Hepatocyte (in vitro differentiated cells): ENCODE results near the gene KDF1. TPM values are rescaled to one million over a fixed set of nuclear protein-coding genes. Genes with fewer than 3 reads are reported as not detected.
"Not testable (repeated sequence)": the region's sequence is repeated elsewhere in the genome, so short reads cannot be mapped to it uniquely, and the experiment has no call there.

Experiments
- DNase-seq: peaks from one replicate; pipeline ENCODE4 v3.0.0-alpha.2; 2016; ENCODE audit warnings: low spot score
- H2AFZ ChIP-seq: fragments of 200-600 bp; sonication (generic); 2 replicates; pipeline ENCODE4 v1.6.0; 2016; ENCODE audit warnings: antibody characterized with exemption, mild to moderate bottlenecking
- H3K27ac ChIP-seq: fragments of 200-600 bp; sonication (generic); 2 replicates; pipeline ENCODE4 v1.5.1; 2016; ENCODE audit warnings: mild to moderate bottlenecking
- H3K27me3 ChIP-seq: fragments of 200-600 bp; sonication (generic); 2 replicates; pipeline ENCODE4 v1.6.1; 2016
- H3K36me3 ChIP-seq: fragments of 200-600 bp; sonication (generic); replicated peaks from 2 replicates; pipeline ENCODE4 v1.5.1; 2016; ENCODE audit warnings: low read depth; ENCODE audit not compliant: insufficient read depth
- H3K4me1 ChIP-seq: fragments of 200-600 bp; sonication (generic); 2 replicates; pipeline ENCODE4 v1.5.1; 2016; ENCODE audit warnings: mild to moderate bottlenecking, moderate library complexity; ENCODE audit not compliant: insufficient read depth
- H3K4me2 ChIP-seq: fragments of 200-600 bp; sonication (generic); 2 replicates; pipeline ENCODE4 v1.6.0; 2016
- H3K4me3 ChIP-seq: fragments of 200-600 bp; sonication (generic); 2 replicates; pipeline ENCODE4 v1.5.1; 2016; ENCODE audit warnings: mild to moderate bottlenecking
- H3K79me2 ChIP-seq: fragments of 200-600 bp; sonication (generic); 2 replicates; pipeline ENCODE4 v1.6.0; 2017; ENCODE audit warnings: mild to moderate bottlenecking
- H3K9me2 ChIP-seq: fragments of 200-600 bp; sonication (generic); replicated peaks from 2 replicates; pipeline ENCODE4 v1.6.0; 2017; ENCODE audit warnings: mild to moderate bottlenecking; ENCODE audit not compliant: insufficient read depth
- H3K9me3 ChIP-seq: fragments of 200-600 bp; sonication (generic); 2 replicates; pipeline ENCODE4 v1.5.1; 2016; ENCODE audit warnings: low read depth, mild to moderate bottlenecking
- H4K20me1 ChIP-seq: fragments of 200-600 bp; sonication (generic); 2 replicates; pipeline ENCODE4 v1.6.0; 2016; ENCODE audit warnings: mild to moderate bottlenecking; ENCODE audit not compliant: insufficient read depth, poor library complexity, severe bottlenecking
- CTCF ChIP-seq: fragments of 200-600 bp; sonication (generic); IDR thresholded peaks from 2 replicates; pipeline ENCODE4 v1.5.1; 2016; ENCODE audit warnings: antibody characterized with exemption, mild to moderate bottlenecking; ENCODE audit not compliant: poor library complexity
- EZH2 ChIP-seq: fragments of 200-600 bp; sonication (generic); IDR thresholded peaks from 2 replicates; pipeline ENCODE4 v1.6.1; 2016; ENCODE audit warnings: antibody characterized with exemption, mild to moderate bottlenecking, borderline replicate concordance
- EZH2phosphoT487 ChIP-seq: fragments of 200-600 bp; sonication (generic); IDR thresholded peaks from one replicate; pipeline ENCODE4 v1.6.1; 2018; ENCODE audit warnings: antibody characterized with exemption, mild to moderate bottlenecking, low read depth, moderate library complexity; ENCODE audit not compliant: unreplicated experiment, severe bottlenecking
- WGBS: methylation state at CpG from one replicate; pipeline ENCODE4 v1.1.6; 2016; ENCODE audit warnings: low lambda C conversion rate; ENCODE audit errors: missing lambda C conversion rate; 5-methylcytosine and 5-hydroxymethylcytosine counted together
- polyA plus RNA-seq: library from polyadenylated mRNA; unstranded; fragments of >200 nt; fragmentation: Nextera tagmentation; extraction: Ambion mirVana; gene quantifications from 2 replicates; pipeline ENCODE4 v1.2.1, GENCODE V29; 2016
- total RNA-seq: library from RNA; depleted of rRNA; stranded (reverse); fragments of >200 nt; gene quantifications from 2 replicates; pipeline ENCODE4 v1.2.3, GENCODE V29; 2014

Gene KDF1
- total and polyA plus RNA-seq, 2 experiments from 2014 or later, result 10.5 to 21.9 TPM

GRCh38 chr1:26949926-26950319 is 10.3 kb downstream of the KDF1 start:
- H4K20me1 ChIP-seq, result no peaks in the 10 kb centered on the region
- peaks cover 6% of the 10 kb centered on the region for H3K79me2 ChIP-seq
- no peak overlapping the region for H3K4me3 ChIP-seq
- no peaks in the 10 kb centered on the region for H3K27me3 ChIP-seq
- no peaks in the 10 kb centered on the region for H3K36me3 ChIP-seq
- TF ChIP-seq EZH2 (no peak), CTCF (no peak), EZH2phosphoT487 (no peak)
- H3K27ac ChIP-seq, result no peak overlapping the region
- DNase-seq, result no peak
- H3K9me2 ChIP-seq, result no peaks in the 10 kb centered on the region
- no peaks in the 10 kb centered on the region for H3K9me3 ChIP-seq
- 93% methylated on average over 3 of the region's 3 CpGs for WGBS
- peaks cover 12% of the 10 kb centered on the region for H3K4me1 ChIP-seq
- H2AFZ ChIP-seq, result no peak overlapping the region
- no peak overlapping the region for H3K4me2 ChIP-seq

- Histone ChIP-seq H4K20me1 (no peaks in the 10 kb centered on the region), H3K36me3 (no peaks in the 10 kb centered on the region), H3K27me3 (no peaks in the 10 kb centered on the region), H3K4me3 (no peak overlapping the region), H3K9me2 (no peaks in the 10 kb centered on the region), H3K79me2 (peaks cover 6% of the 10 kb centered on the region), H2AFZ (no peak overlapping the region), H3K4me1 (peaks cover 13% of the 10 kb centered on the region), H3K9me3 (no peaks in the 10 kb centered on the region), H3K27ac (no peak overlapping the region), H3K4me2 (no peak overlapping the region)
- WGBS, result 83% methylated on average over 1 of the region's 1 CpG
- no peak for TF ChIP-seq EZH2phosphoT487
- no peak for DNase-seq
Measured at GRCh38 chr1:26949266-26949925, 10.9 kb downstream of the KDF1 start.

GRCh38 chr1:26948725-26949057 is 11.6 kb downstream of the KDF1 start:
- not testable (repeated sequence) for H4K20me1 ChIP-seq, H2AFZ ChIP-seq, H3K27ac ChIP-seq, H3K4me2 ChIP-seq, H3K4me3 ChIP-seq, H3K79me2 ChIP-seq, H3K36me3 ChIP-seq, DNase-seq, H3K27me3 ChIP-seq, H3K9me2 ChIP-seq, H3K9me3 ChIP-seq
- 95% methylated on average over 16 of the region's 16 CpGs for WGBS
- peaks cover 13% of the 10 kb centered on the region for H3K4me1 ChIP-seq

GRCh38 chr1:26946270-26946669 is 14.0 kb downstream of the KDF1 start:
- Histone ChIP-seq H3K9me2 (no peaks in the 10 kb centered on the region), H4K20me1 (no peaks in the 10 kb centered on the region), H3K9me3 (no peaks in the 10 kb centered on the region), H2AFZ (no peak overlapping the region), H3K27ac (peak overlapping the region; percentile 75), H3K4me1 (peaks cover 13% of the 10 kb centered on the region), H3K79me2 (no peaks in the 10 kb centered on the region), H3K4me2 (no peak overlapping the region), H3K4me3 (no peak overlapping the region), H3K27me3 (no peaks in the 10 kb centered on the region), H3K36me3 (peaks cover 3% of the 10 kb centered on the region)
- DNase-seq, result no peak
- TF ChIP-seq EZH2phosphoT487, result no peak
- no peak for TF ChIP-seq EZH2
- no peak for TF ChIP-seq CTCF
- 84% methylated on average over 4 of the region's 4 CpGs for WGBS
